Stimulated activated CD4-positive, alpha-beta T cell treated with anti-CD3 and anti-CD28 coated beads, TNF-alpha, amount 100 ng/mL, for 24 hours (primary cell): ENCODE measurements around the gene PLPP3.

ENCODE experiments used
- DNase-seq, 3 experiments: peaks; one replicate each; pipeline ENCODE4 v3.0.0-alpha.2; 2020; ENCODE audit warnings: low read depth in 3 of 3

PLPP3 gene

GRCh38 chr1:56462209-56462608, 117.2 kb downstream of the PLPP3 start:
- DNase-seq, result no peak

DNA sequence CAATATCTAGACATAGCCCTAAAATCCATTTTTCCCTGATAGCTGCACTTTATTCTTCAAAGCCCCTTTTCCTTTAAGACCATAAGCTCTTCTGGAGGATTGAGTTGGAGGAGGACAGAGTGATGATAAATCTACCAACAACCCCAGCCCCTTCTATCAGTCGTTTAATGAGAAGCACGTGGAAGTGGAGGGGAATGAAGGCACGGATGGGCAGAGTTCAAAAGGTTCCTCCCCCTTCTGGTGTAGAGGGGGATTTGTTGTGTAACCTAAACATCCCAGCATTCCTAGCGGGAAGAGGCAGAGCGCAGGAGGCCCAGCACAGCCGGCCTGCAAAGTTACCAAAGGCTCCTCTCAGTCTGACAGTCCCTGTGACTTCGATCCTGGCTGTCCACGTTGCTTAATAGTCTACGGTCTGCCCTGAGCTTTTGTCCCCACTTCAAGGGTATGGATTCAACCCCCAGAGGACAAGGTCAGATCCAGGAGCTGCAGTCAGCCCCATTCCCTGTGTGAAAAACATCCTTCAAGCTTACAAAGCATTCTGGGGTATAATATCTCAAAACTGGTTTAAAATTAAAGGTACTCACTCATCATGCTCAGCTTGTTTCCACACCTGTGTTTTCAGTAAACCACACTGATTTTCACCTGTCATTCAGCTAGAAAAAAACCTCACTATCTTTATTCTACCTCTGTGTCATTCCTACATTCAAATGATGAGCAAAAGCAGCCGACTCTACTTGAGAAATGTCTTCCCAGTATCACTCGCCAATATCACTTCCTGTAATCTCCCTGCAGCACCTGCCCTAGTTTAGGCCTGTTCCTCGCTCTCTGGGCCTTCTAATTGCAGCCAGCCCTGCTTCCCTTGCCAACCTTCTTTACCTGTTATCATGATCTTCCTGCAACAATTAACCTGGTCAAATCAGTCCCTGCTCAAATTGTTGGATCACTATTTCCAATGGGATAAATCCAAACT, 117.9 kb downstream of the PLPP3 start:
- no peak for DNase-seq

DNA sequence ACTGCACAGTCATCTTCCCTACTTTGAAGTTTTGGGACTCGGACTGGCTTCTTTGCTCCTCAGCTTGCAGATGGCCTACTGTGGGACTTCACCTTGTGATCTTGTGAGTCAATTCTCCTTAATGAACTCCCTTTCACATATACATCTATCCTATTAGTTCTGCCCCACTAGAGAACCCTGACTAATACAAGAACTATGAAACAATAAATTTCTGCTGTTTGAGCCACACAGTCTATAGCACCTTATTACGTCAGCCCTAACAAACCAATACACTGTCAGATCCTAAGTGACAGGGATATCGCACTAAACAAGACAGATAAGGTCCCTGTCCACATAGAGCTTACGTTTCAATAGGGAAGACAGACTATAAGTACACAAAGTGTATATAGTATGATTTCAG, 120.1 kb downstream of the PLPP3 start:
- no peak for DNase-seq

- DNase-seq, result no peak
Measured at GRCh38 chr1:56457756-56458375, 121.5 kb downstream of the PLPP3 start.

GRCh38 chr1:56456435-56457101, 122.8 kb downstream of the PLPP3 start:
- DNase-seq, result no peak

GRCh38 chr1:56453417-56454078, 125.8 kb downstream of the PLPP3 start:
- DNase-seq, result no peak

- no peak for DNase-seq
Measured at GRCh38 chr1:56453016-56453415, 126.3 kb downstream of the PLPP3 start.

DNA sequence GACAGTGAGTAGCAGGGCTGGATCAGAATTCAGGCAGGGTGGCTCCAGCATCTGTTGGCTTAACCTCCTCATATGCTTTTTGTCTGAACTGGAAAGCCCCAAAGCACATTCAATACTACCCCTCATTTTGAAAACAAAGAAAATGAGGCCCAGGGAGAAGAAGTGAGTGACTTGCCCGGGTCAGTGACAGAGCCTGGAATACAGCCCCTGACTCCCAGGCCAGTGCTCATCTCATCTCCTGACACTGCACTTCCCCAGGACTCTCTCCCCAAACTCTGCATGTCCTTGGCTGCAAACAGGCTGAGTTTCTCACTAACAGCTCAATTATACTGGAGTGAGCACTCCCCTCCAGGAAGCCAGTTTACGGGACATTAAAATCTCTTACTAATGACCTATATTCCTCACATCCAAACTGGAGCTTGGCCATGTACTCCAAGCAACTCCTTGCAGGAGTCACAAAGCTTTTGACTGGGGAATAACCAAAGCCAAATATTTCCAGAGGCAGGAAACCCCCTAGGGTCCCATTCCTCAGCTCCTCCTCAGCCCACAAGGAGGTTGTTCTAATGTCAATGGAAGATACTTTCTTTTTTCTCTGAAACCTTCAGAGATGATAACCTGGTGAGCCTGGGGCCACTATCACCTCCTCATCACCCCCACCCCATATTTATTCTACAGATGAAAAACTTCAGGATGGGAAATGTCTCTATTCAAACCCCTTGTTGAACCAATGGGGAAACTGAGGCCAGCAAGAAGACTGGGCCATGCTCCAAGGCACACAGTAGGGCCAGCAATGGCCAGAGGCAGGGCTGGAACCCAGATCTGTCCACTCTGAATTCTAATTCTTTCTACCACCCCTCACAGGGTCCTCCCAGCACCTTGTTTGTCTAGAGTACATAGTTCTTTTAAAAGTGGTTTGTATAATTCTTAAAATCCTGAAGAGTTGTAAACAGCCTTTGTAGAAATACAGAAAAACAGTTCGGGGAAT, 127.0 kb downstream of the PLPP3 start:
- DNase-seq, result no peak

- no peak for DNase-seq
Measured at GRCh38 chr1:56451491-56451890, 127.9 kb downstream of the PLPP3 start.

DNA sequence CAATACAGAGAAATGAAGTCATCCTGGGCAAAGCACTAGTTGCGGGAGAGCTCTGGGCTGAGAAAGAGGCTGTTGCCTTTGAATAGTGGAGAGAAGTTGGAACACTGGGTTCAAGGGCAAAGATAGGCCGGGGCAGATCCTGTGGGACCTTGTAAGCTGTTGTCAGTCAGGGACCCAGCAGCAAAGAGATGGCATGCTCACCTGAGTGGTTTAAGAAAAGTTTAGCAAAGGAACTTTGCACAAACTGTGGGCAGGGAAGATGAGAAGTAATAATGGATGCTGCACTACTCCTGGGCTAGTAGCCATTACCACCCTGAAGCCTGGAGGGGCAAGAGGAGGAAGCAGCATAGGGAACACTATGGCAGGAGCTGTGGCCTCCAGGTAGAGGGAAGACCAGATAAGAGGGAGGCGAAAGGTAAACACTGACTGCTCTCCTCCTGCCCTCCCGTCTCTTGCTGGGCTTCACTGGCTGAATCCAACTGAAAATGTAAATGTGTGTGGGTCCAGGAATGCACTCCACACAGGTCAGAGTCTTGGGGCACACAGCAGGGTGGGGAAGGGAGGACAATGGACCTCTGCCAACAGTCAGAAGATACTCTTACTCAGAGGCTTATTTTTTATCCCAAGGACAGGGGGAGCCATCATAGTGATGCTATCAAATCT, 129.2 kb downstream of the PLPP3 start:
- no peak for DNase-seq

- no peak for DNase-seq
Measured at GRCh38 chr1:56448529-56449300, 130.6 kb downstream of the PLPP3 start.

GRCh38 chr1:56447823-56448222, 131.5 kb downstream of the PLPP3 start:
- no peak for DNase-seq

DNA sequence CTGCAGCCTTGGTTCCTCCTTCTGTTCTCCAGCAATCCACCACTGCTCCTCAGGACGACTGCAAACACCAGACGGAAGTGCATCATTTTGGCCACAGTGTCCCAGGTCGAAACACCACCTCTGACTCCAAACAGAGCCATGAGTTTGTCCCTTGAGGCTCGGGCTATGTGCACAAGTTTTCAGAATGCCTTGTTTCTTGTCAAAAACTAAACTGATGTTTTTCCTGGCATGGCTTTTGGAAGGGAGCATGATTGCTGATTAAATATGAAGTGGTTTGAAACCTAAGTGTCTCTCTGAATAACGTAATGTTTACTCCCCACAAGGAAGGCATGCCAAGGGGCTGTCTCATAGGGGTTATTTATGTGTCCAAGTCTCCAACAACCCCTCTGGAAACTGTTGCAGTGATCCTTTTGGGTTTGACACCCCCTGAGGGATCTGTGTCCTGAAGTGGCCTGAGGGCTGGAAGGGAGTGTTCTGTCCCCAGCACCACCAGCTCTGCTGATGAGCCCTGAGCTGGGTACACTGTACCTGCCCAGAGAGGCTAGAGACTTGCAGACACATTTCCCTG, 132.7 kb downstream of the PLPP3 start:
- no peak for DNase-seq

DNA sequence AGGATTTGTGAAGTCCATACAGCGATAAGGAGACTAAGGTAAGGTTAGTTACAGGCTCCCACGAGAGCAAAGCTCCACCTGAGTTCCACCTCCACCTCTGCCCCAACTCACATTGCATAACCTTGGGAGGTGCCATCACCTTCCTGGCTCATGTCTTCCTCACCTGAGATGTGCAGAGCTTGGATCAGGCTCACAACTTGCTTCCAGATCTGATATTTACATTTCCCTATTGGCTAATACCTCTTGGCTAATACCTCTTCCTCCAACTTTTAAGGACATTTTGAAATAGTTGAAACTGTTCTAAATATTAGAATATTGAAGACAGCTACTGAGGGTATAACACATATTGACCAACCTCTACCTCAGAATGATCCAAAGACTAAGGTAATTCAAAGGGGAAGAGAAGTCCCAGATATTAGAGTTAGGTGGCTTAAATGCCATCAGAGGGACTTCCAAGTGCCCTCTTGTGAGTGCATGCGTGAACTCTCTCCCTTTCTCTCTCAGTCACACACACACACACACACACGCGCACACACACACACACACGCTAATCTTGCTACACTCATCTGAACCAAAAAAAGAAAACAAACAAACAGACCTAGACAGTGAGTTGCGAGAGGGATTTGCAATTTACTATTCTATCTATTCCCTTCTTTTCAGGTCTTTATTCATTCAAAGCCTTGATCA, 134.3 kb downstream of the PLPP3 start:
- DNase-seq, result no peak
